Mononuclear cell (primary cell): ENCODE measurements around the gene EHD2. TPM values are rescaled to one million over a fixed set of nuclear protein-coding genes. Genes with fewer than 3 reads are reported as not detected.
"Not testable (repeated sequence)": the region's sequence is repeated elsewhere in the genome, so short reads cannot be mapped to it uniquely, and the experiment has no call there.

Experiments used
- H3K27me3 ChIP-seq: 2 replicates; pipeline ENCODE4 v1.6.0; 2011; ENCODE audit warnings: low read length, control low read depth; ENCODE audit not compliant: insufficient read depth
- H3K4me1 ChIP-seq: 2 replicates; pipeline ENCODE4 v1.5.1; 2011; ENCODE audit warnings: mild to moderate bottlenecking, low read length, control low read depth; ENCODE audit not compliant: insufficient read depth
- H3K4me3 ChIP-seq: 2 replicates; pipeline ENCODE4 v1.5.1; 2011; ENCODE audit warnings: mild to moderate bottlenecking, low read length, moderate library complexity
- H3K9me3 ChIP-seq: 2 replicates; pipeline ENCODE4 v1.5.1; 2011; ENCODE audit warnings: low read depth, mild to moderate bottlenecking, control low read depth, low read length
- total RNA-seq: library from RNA; depleted of rRNA; stranded (reverse); fragments of >200 nt; gene quantifications from one replicate; pipeline ENCODE4 v1.2.3, GENCODE V29; 2012

The EHD2 gene, protein sequence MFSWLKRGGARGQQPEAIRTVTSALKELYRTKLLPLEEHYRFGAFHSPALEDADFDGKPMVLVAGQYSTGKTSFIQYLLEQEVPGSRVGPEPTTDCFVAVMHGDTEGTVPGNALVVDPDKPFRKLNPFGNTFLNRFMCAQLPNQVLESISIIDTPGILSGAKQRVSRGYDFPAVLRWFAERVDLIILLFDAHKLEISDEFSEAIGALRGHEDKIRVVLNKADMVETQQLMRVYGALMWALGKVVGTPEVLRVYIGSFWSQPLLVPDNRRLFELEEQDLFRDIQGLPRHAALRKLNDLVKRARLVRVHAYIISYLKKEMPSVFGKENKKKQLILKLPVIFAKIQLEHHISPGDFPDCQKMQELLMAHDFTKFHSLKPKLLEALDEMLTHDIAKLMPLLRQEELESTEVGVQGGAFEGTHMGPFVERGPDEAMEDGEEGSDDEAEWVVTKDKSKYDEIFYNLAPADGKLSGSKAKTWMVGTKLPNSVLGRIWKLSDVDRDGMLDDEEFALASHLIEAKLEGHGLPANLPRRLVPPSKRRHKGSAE
- 0.42 TPM for total RNA-seq

DNA sequence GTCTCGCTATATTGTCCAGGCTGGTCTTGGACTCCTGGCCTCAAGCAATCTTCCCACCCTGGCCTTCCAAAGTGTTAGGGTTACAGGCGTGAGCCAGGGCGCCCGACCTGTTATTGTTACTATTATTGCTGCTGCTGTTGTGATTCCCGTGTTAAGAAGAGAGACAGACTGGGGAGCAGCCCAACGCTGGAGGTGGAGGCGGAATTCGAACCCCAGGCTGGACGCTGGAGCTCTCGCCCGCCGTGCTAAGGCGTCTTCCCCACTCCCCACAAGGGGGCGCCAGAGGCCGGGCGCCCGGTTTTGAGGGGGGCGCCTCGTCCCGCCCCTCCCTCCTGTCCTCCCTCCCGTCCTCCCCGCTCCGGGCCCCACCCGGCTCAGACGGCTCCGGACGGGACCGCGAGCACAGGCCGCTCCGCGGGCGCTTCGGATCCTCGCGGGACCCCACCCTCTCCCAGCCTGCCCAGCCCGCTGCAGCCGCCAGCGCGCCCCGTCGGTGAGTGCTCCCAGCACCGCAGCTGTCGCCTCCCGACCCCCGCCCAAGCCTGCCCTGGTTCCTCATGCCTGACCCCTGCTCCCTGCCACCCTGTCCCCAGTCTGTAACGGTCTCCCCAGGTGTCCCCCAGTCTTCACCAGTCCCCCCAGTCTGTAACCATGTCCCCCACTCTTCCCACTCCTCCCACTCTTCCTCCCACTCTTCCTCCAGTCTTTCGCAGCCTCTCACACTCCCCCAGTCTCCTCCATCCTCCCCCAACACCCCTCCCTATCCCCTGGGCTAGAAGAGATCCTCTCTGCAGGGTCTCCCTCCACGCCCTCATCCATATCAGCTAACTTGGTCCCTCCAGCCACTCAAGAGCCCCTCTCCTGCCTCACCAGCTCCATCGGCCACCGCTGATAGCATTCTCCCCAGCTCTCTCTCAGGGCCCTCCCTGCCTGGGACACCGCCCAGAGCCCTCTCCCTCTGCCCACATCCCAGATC lies at the start of gene EHD2:
Gene EHD2, plus strand, starts transcription at position 377 of the 976 bp plus-strand sequence. CDS start 3,191 bp downstream, outside the sequence.
- Histone ChIP-seq H3K4me1 (peaks cover 6% of the 10 kb centered on the region), H3K4me3 (no peak within 1 kb of the TSS), H3K27me3 (peaks cover 15% of the 10 kb centered on the region), H3K9me3 (no peaks in the 10 kb centered on the region)

DNA sequence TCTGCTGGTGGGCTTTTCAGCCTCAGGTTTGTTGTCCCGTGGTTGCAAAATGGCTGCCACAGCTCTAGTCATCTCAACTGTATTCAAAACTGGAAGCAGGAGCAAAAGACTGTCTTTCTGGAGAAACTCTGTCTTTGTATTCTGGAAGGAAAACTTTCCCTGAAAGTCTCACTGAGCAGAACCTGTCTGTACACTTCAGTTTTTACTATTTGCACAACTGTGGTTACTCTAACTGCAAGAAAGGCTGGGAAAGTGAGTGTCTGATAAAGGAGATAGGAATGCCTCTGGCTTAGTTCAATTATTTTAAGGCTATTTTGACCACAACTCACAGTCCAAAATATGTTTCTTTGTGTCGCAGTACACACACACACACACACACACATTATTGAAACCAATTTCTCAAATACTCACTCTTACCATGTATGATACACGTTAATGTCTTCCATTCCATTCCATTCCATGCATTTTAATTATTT lies 49.7 kb upstream of the EHD2 start:
- H3K4me1 ChIP-seq: peaks cover 45% of the 10 kb centered on the region

DNA sequence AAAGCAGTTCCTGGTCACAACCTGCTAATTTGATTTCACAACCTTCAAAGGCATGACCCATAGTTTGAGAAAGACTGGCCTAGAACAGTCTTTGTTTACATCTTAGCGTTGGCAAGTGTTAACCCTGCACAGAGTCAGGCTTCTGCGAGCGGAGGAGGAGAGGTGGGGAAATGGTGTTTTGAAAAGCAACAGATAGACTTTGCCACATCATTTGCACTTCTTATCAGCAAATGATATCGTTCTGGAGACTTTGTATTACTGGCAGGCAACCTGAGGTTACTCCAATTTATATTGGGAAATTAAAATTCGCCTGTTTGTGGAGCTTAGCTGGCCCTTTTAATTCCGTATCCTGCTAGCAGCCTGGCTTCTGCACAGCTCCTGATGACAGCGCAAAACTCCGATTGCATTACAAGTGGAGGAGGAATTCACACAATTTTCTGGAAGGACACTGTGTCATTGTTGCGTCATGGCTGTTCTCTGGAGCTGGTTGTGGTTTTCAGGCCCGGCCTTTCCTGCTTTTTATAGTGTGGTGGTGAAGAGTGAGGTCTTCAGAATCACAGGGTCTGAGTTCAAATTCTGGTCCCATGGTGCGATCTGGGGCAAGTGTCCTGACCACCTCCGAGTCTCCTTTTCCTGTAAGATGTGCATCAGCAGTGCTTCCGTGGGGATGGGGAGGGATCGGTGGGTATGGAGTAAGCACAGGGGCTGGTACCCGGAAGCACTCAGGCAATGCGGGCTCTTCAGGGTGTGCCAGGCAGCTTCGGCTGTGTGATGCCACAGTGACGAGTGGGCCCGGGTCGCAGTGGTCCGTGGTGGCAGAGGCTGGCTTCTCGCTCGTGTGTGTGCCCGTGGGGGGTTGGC lies 49.1 kb upstream of the EHD2 start:
- Histone ChIP-seq H3K4me3 (no peak overlapping the region), H3K4me1 (peaks cover 45% of the 10 kb centered on the region), H3K9me3 (no peaks in the 10 kb centered on the region), H3K27me3 (no peaks in the 10 kb centered on the region)

More for the DNA sequence above, 49.7 kb upstream of the EHD2 start:
- Histone ChIP-seq H3K9me3 (no peaks in the 10 kb centered on the region), H3K4me3 (no peak overlapping the region), H3K27me3 (no peaks in the 10 kb centered on the region)

DNA sequence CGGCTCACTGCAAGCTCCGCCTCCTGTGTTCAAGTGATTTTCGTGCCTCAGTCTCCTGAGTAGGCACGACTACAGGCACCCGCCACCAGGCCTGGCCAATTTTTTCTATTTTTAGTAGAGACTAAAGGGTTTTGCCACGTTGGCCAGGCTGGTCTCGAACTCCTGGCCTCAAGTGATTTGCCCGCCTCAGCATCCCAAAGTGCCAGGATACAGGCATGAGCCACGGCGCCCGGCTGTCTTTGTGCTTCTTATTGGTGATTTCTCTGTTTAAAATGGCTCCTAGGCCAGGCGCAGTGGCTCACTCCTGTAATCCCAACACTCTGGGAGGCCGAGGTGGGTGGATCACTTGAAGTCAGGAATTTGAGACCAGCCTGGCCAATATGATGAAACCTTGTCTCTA lies 44.7 kb upstream of the EHD2 start:
- H3K4me1 ChIP-seq: peaks cover 25% of the 10 kb centered on the region
- not testable (repeated sequence) for H3K27me3 ChIP-seq, H3K4me3 ChIP-seq, H3K9me3 ChIP-seq

DNA sequence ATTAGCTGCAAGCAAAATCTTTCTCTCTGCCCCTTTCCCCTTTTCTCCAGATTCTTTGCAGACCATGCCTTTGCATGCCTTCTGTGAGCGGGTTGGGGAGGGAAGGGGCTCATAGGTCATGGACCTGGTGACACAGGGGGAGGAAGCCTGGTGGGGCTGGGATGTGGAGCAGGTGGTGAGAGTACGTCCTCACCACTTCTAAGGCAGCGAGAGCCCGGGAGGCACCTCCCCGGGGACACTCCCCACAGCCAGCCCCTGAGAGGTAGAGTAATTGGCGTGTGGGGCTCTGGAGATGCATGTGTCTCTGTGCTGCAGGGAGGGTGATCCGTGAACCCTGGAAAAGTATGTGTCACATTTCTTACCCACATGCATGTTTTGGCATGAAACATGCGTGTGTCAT lies 42.5 kb upstream of the EHD2 start:
- no peak overlapping the region for H3K4me3 ChIP-seq
- H3K27me3 ChIP-seq: no peaks in the 10 kb centered on the region
- no peaks in the 10 kb centered on the region for H3K9me3 ChIP-seq
- peaks cover 5% of the 10 kb centered on the region for H3K4me1 ChIP-seq

DNA sequence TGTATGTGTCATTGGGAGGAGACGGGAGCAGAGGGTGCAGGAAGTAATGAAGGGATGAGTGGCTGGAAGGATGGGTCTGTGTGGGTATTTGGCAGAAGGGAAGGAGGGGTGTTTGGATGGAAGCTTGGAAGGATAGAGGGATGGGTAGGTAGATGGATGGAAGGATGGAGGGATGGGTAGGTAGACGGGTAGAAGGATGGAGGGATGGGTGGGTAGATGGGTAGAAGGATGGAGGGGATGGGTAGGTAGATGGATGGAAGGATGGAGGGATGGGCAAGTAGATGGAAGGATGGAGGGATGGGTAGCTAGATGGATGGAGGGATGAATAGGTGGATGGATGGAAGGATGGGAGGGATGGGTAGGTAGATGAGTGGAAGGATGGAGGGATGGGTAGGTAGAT lies 41.7 kb upstream of the EHD2 start:
- no peak overlapping the region for H3K4me3 ChIP-seq
- no peaks in the 10 kb centered on the region for H3K27me3 ChIP-seq
- H3K4me1 ChIP-seq: no peaks in the 10 kb centered on the region
- H3K9me3 ChIP-seq: no peaks in the 10 kb centered on the region

DNA sequence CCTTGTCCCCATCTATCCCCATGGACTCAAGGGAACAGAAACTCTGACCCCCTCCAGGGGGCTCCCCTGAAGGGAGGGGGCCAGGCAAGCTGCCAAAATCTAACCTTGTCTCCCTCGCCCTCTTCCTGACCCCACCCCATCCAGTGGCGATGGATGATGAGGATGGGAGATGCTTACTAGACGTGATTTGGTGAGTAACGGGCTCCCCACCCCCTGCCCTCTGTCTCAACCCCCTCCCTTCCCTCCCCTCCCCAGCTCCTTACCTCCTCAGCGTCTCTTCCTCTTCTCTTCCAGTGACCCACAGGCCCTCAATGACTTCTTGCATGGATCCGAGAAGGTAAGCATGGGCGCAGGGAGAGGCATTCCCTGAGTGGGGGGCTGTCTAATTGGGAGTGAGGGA lies 39.8 kb upstream of the EHD2 start:
- H3K4me3 ChIP-seq: no peak overlapping the region
- no peaks in the 10 kb centered on the region for H3K4me1 ChIP-seq
- no peaks in the 10 kb centered on the region for H3K9me3 ChIP-seq
- H3K27me3 ChIP-seq: no peaks in the 10 kb centered on the region

DNA sequence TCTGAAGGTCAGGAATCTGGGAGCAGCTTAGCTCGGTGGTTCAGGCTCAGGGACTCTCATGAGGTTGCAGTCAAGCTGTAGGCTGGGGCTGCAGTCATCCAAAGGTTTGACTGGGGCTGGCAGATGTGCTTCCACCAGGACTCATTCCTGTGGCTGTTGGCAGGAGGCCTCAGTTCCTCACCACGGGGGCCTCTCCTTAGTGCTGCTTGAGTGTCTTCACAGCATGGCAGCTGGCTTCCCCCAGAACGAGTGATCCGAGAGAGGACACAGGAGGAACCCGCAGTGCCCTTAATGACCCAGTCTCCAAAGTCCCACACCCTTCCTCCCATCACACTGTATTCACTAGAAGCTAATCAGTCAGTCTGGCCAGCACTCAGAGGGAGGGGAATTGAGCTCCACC lies 38.7 kb upstream of the EHD2 start:
- no peak overlapping the region for H3K4me3 ChIP-seq
- H3K9me3 ChIP-seq: no peaks in the 10 kb centered on the region
- H3K27me3 ChIP-seq: no peaks in the 10 kb centered on the region
- H3K4me1 ChIP-seq: no peaks in the 10 kb centered on the region

DNA sequence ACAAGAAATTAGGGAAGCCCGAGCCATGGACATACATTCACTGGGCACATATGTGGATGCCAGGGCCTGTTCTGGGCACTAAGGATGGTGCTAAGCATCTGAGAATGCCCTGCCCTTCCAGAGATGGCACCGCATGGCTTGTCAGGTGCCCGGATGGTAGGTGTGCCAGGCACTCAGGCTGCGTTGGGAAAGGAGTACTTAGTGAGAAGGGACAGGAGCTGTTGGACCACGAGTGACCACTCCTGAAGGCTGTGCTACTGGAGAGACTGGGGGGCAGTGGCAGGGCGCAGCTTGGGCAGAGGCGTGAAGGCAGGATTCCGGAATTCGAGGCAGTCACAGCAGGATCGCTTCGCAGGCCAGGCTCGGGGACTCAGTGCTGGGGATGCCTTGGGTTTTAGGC lies 38.0 kb upstream of the EHD2 start:
- Histone ChIP-seq H3K4me1 (no peaks in the 10 kb centered on the region), H3K4me3 (no peak overlapping the region)

DNA sequence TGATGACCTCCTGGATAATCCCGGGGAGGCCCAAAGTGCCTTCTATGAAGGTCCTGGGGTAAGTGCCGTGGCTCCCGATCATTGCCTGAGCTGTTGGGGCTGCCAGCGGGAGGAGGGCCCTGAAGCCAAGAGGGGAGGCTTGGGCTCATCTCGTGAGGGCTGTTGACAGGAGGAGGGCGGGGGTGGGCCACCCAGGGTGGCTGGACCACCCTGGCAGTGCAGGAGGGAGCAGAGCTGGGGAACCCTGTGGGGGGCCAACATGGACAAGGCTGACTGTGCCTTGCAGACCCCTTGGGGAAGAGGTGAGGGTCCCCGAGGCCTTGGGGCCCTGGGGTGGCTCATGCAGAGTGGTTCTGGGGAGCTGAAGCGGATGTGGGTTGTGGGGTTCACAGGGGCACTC lies 37.4 kb upstream of the EHD2 start:
- Histone ChIP-seq H3K27me3 (no peaks in the 10 kb centered on the region), H3K4me1 (no peaks in the 10 kb centered on the region), H3K4me3 (no peak overlapping the region), H3K9me3 (no peaks in the 10 kb centered on the region)

More for the DNA sequence above, 38.0 kb upstream of the EHD2 start:
- Histone ChIP-seq H3K9me3 (no peaks in the 10 kb centered on the region), H3K27me3 (no peaks in the 10 kb centered on the region)

DNA sequence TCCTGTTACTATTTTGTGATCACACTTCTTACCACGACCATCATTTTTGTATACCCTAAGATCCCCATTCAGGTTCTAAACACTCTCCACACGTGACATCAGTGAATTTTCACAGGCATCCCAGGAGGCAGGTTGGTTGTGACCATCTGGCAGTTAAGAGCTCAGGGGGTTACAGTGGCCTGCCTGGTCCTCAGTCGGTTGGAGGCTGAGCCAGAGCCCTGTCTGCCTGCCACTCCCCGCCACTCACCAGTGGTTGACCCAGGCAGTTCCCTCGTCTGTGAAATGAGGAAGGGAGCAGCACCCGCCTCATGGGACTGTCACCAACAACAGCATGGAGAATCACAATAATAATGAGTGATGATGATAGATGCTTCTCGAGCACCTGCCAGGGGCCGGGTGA lies 36.4 kb upstream of the EHD2 start:
- Histone ChIP-seq H3K4me1 (no peaks in the 10 kb centered on the region), H3K9me3 (no peaks in the 10 kb centered on the region)

DNA sequence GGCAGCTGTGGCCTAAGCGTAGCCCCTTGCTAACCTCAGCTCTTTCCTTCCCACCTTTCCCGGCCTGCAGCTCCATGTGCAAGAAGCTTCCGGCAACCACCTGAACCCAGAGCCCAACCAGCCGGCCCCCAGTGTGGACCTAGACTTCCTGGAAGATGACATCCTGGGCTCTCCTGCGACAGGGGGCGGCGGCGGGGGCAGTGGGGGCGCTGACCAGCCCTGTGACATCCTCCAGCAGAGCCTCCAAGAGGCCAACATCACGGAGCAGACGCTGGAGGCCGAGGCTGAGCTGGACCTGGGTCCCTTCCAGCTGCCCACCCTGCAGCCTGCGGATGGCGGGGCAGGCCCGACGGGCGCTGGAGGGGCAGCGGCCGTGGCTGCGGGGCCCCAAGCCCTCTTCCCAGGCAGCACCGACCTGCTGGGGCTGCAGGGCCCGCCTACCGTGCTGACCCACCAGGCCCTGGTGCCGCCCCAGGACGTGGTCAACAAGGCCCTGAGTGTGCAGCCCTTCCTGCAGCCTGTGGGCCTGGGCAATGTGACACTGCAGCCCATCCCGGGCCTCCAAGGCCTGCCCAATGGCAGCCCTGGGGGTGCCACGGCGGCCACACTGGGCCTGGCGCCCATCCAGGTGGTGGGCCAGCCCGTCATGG lies 33.8 kb upstream of the EHD2 start:
- Histone ChIP-seq H3K4me1 (no peaks in the 10 kb centered on the region), H3K27me3 (no peaks in the 10 kb centered on the region), H3K4me3 (no peak overlapping the region)

More for the DNA sequence above, 36.4 kb upstream of the EHD2 start:
- Histone ChIP-seq H3K4me3 (no peak overlapping the region), H3K27me3 (no peaks in the 10 kb centered on the region)

DNA sequence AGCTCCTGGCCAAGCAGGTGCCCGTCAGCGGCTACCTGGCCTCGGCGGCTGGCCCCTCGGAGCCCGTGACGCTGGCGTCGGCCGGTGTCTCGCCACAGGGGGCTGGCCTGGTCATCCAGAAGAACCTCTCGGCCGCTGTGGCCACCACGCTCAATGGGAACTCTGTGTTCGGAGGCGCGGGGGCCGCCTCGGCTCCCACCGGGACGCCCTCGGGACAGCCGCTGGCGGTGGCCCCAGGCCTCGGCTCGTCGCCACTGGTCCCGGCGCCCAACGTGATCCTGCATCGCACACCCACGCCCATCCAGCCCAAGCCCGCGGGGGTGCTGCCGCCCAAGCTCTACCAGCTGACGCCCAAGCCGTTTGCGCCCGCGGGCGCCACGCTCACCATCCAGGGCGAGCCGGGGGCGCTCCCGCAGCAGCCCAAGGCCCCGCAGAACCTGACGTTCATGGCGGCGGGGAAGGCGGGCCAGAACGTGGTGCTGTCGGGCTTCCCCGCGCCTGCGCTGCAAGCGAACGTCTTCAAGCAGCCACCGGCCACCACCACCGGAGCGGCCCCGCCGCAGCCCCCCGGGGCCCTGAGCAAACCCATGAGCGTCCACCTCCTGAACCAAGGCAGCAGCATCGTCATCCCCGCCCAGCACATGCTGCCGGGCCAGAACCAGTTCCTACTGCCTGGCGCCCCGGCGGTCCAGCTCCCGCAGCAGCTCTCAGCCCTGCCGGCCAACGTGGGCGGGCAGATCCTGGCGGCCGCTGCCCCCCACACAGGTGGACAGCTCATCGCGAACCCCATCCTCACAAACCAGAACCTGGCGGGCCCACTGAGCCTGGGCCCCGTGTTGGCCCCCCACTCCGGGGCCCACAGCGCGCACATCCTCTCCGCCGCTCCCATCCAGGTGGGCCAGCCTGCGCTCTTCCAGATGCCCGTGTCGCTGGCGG lies 33.0 kb upstream of the EHD2 start:
- Histone ChIP-seq H3K27me3 (no peaks in the 10 kb centered on the region), H3K9me3 (no peaks in the 10 kb centered on the region), H3K4me3 (no peak overlapping the region), H3K4me1 (no peaks in the 10 kb centered on the region)

More for the DNA sequence above, 33.8 kb upstream of the EHD2 start:
- H3K9me3 ChIP-seq: no peaks in the 10 kb centered on the region
